Karpas-422 (cell line): Measurements from ENCODE around the gene ACR. TPM values are rescaled to one million over a fixed set of nuclear protein-coding genes. Genes with fewer than 3 reads are reported as not detected.
"Not testable (repeated sequence)": the region's sequence is repeated elsewhere in the genome, so short reads cannot be mapped to it uniquely, and the experiment has no call there.

Experiments
- DNase-seq: peaks from one replicate; pipeline ENCODE4 v3.0.0-alpha.2; 2015
- H2AFZ ChIP-seq: fragments of 200-600 bp; sonication (generic); 2 replicates; pipeline ENCODE4 v1.6.1; 2014; ENCODE audit warnings: antibody characterized with exemption, low read length, mixed read lengths
- H3K27ac ChIP-seq: fragments of 200-600 bp; sonication (generic); 2 replicates; pipeline ENCODE4 v1.5.1; 2014; ENCODE audit warnings: mild to moderate bottlenecking, low read length, moderate library complexity
- H3K27me3 ChIP-seq: fragments of 200-600 bp; sonication (generic); 2 replicates; pipeline ENCODE4 v1.6.1; 2014; ENCODE audit warnings: low read length, mixed read lengths
- H3K36me3 ChIP-seq: fragments of 200-600 bp; sonication (generic); 2 replicates; pipeline ENCODE4 v1.6.1; 2014; ENCODE audit warnings: low read length, mixed read lengths; ENCODE audit not compliant: insufficient read depth
- H3K4me1 ChIP-seq: fragments of 200-600 bp; sonication (generic); 2 replicates; pipeline ENCODE4 v1.6.1; 2014; ENCODE audit warnings: mild to moderate bottlenecking, low read length, mixed read lengths
- H3K4me2 ChIP-seq: fragments of 200-600 bp; sonication (generic); 2 replicates; pipeline ENCODE4 v1.6.1; 2014; ENCODE audit warnings: low read length, low read depth, mild to moderate bottlenecking; ENCODE audit not compliant: poor library complexity, severe bottlenecking
- H3K4me3 ChIP-seq: fragments of 200-600 bp; sonication (generic); 2 replicates; pipeline ENCODE4 v1.5.1; 2014; ENCODE audit warnings: mild to moderate bottlenecking, antibody characterized with exemption, low read length, mixed read lengths
- H3K79me2 ChIP-seq: fragments of 200-600 bp; sonication (generic); 2 replicates; pipeline ENCODE4 v1.6.1; 2014; ENCODE audit warnings: mild to moderate bottlenecking, low read length, mixed read lengths
- H3K9ac ChIP-seq: fragments of 200-600 bp; sonication (generic); 2 replicates; pipeline ENCODE4 v1.6.0; 2014; ENCODE audit warnings: low read length
- H3K9me2 ChIP-seq: fragments of 200-600 bp; sonication (generic), shearing (Covaris generic); replicated peaks from 2 replicates; pipeline ENCODE4 v1.6.0; 2014; ENCODE audit warnings: mild to moderate bottlenecking, low read length, moderate library complexity; ENCODE audit not compliant: insufficient read depth
- H3K9me3 ChIP-seq: fragments of 300-700, 200-600 bp; sonication (generic); 2 replicates; pipeline ENCODE4 v1.6.1; 2014; ENCODE audit warnings: low read length, mixed read lengths
- H4K20me1 ChIP-seq: fragments of 200-600 bp; sonication (generic); 2 replicates; pipeline ENCODE4 v1.6.1; 2014; ENCODE audit warnings: mild to moderate bottlenecking, antibody characterized with exemption, low read length, low read depth; ENCODE audit not compliant: insufficient read depth
- small RNA-seq: library from RNA; depleted of rRNA; stranded (forward); fragments of <200 nt; gene quantifications from one replicate; pipeline ENCODE3, GENCODE V24; 2014
- total RNA-seq: library from RNA; depleted of rRNA; stranded (reverse); fragments of >200 nt; shearing (Covaris generic); gene quantifications from 2 replicates; pipeline ENCODE4 v1.2.3, GENCODE V29; 2014; ENCODE audit warnings: low replicate concordance; rRNA removed

The ACR gene
- total RNA-seq, 1 experiment from 2014 or later: not detected

DNA sequence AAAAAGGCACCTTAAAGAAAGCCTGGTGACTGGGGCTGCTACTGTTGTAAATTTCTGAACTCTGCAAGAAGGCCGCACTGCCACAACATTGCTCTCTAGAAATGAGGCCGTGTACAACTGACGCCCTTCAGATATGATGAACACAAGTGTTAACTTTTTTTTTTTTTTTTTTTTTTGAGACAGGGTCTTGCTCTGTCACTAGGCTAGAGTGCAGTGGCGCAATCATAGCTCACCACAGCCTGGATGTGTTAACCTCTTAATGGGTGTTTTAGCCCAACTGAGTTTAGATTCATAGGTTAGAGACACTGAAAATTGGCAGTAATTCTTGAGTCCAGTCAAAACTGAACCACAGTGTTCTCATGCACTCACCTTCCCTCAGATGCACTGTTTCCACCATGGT lies 42.2 kb downstream of the ACR start:
- H3K9me2 ChIP-seq, H3K27me3 ChIP-seq, H3K36me3 ChIP-seq, H3K9ac ChIP-seq, H3K4me2 ChIP-seq, H3K79me2 ChIP-seq, H3K9me3 ChIP-seq, H3K27ac ChIP-seq, H3K4me1 ChIP-seq, H3K4me3 ChIP-seq, H4K20me1 ChIP-seq, H2AFZ ChIP-seq: not testable (repeated sequence)
- DNase-seq: peak; percentile 21

DNA sequence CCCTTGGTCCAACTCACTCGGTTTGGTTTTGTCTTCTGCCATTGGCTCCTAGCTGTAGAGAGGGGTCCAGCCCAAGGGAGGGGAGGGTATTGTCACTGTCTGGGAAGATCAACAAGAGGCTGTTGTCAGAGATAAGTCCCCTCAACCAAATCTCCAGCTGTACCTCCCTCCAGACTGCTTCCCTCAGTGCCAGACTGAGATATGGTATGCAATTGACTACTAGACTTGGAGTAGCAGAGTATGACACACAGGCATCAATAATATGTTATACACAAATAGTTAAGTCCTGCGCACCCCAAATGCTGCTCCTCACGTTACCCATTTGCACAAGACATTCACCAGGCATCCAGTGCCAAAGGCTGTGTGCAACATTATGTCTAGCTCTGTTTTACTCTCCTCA lies 44.2 kb downstream of the ACR start:
- H3K27ac ChIP-seq, H3K4me1 ChIP-seq, H3K79me2 ChIP-seq, H3K36me3 ChIP-seq, H4K20me1 ChIP-seq, H2AFZ ChIP-seq, H3K27me3 ChIP-seq, H3K9me3 ChIP-seq, H3K9me2 ChIP-seq: not testable (repeated sequence)
- DNase-seq: peak; percentile 11
- Histone ChIP-seq H3K4me2 (peak overlapping the region; percentile 55), H3K4me3 (peak overlapping the region; percentile 47; the same call in 1 of the 2 replicates), H3K9ac (peak overlapping the region; percentile 48)

DNA sequence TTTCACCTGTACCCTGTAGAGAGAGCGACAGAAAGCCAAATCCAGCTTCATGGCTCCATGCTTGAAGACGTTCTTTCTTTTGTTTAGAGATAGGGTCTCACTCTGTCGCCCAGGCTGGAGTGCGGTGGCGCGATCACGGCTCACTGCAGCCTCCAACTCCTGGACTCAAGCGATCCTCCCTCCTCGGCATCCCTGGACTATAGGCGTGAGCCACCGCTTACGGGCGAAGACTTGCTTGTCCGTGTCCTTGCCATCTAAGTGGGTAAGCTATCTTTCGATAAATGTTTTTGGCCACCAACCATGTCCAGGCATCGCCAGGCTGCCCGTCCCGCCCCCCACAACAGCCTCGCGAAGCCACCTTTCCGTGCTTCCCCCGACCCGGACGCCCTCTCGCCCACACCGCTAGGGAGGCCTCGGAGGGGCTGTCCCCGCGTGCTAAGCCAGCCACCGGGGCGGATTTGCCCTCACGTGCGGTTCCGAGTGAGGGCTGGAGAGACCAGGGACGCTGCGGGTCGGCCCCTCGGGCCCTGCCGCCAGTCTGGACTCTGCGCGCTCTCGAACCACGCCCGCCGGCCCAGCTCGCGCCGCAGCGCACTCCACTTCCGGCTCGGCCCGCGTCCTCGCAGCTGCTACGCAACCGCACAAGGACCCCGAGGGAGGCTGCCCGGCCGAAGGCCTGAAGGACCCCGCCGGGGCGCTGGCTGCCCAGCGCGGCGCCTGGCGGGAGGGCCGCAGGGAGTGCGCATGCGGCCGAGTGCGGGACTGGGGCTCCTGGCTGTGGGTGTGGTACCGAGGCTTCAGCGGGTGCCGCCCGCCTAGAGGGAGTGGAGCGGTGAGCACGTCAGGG lies 45.3 kb downstream of the ACR start, which contains the start of gene RABL2B:
Gene RABL2B (minus strand): TSS at position 604 of the 847 bp plus-strand sequence. CDS start 1,342 bp downstream, outside the sequence.
- peak; percentile 96 for DNase-seq
- Histone ChIP-seq H3K4me3 (peak within 1 kb of the TSS; percentile 64), H3K4me2 (peak within 1 kb of the TSS; percentile 56), H3K27ac (peak within 1 kb of the TSS; percentile 30; the same call in 1 of the 2 replicates), H3K9ac (peak within 1 kb of the TSS; percentile 72)
- not testable (repeated sequence) for H3K9me3 ChIP-seq, H2AFZ ChIP-seq, H4K20me1 ChIP-seq, H3K79me2 ChIP-seq, H3K4me1 ChIP-seq, H3K9me2 ChIP-seq, H3K27me3 ChIP-seq, H3K36me3 ChIP-seq

DNA sequence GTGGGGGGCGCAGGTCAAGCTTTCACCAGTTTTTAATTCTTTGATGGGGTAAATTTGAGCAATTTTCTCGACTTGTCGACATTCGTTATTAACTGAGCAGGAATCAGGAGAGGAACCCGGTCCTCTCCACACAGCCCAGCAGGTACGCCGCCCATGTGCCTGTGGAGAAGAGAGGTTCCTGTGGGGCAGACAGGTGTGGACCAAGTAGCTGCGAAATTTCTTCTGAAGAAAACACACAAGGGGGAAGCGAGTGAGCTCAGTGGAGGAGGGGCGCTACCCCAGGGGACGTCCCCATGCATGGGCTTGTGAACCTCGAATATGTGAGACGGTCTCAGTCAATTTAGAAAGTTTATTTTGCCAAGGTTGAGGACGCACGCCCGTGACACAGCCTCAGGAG lies 45.9 kb downstream of the ACR start:
- H3K4me3 ChIP-seq: peak overlapping the region; percentile 64
- not testable (repeated sequence) for H3K27me3 ChIP-seq, H3K79me2 ChIP-seq, H2AFZ ChIP-seq, H3K4me1 ChIP-seq, H4K20me1 ChIP-seq, H3K9me3 ChIP-seq, H3K9me2 ChIP-seq, H3K36me3 ChIP-seq
- H3K9ac ChIP-seq: peak overlapping the region; percentile 72
- peak overlapping the region; percentile 30; the same call in 1 of the 2 replicates for H3K27ac ChIP-seq
- peak overlapping the region; percentile 56 for H3K4me2 ChIP-seq
- peak; percentile 47 for DNase-seq

DNA sequence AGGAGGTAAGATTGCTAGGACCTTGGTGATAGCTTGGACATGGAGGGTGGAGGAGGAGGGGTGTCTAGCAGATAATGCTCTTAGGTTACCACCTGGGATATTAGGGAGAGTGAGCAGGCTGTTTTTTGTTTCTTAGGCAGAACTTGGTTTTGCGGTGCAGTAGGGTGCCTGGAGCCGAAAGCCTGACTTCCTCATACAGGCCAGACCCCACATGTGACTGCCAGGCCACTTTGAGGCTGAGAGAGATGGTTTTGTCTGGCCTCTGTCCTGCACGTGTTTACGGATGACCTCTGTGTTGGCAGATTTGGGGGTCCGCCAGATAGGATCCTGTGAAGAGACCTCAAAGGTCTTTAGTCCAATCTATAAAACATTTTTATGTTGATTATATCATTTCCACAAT lies 47.3 kb downstream of the ACR start:
- H3K27me3 ChIP-seq, H3K4me3 ChIP-seq, H3K9ac ChIP-seq, H3K9me3 ChIP-seq, H3K79me2 ChIP-seq, H3K4me1 ChIP-seq, H3K4me2 ChIP-seq, DNase-seq, H3K9me2 ChIP-seq, H2AFZ ChIP-seq, H3K27ac ChIP-seq, H3K36me3 ChIP-seq, H4K20me1 ChIP-seq: not testable (repeated sequence)

DNA sequence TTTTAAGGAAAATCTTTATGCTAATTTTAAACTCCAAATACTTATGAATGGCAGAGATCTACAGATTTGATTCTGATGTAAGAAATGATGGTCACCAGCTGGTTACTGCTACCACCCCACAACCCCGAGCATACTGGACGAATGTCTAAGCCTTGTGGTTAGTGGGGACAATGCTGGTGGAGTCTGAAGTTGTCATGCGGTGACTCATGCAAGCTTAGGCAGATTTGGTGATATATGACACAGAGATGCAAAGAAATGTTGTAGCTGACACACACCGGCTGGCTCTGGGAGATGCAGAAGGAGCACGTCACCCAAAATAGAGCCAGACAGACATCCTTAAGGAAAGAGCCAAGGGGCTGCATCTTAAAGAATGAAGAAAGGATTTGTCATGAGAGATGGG lies 48.9 kb downstream of the ACR start:
- not testable (repeated sequence) for DNase-seq

More for the DNA sequence above, 48.9 kb downstream of the ACR start:
- H3K4me1 ChIP-seq, H3K9me2 ChIP-seq, H3K9ac ChIP-seq, H4K20me1 ChIP-seq, H3K27me3 ChIP-seq, H3K27ac ChIP-seq, H3K36me3 ChIP-seq, H3K4me2 ChIP-seq, H3K79me2 ChIP-seq, H2AFZ ChIP-seq, H3K4me3 ChIP-seq, H3K9me3 ChIP-seq: not testable (repeated sequence)

Small RNA genes lying within 50 kb of the gene (small RNA-seq; reads per million reads assigned to genes)
- not detected for gene RNU6-409P

Other genes with a start within 250 kb of the ACR start
- 19.2 and 21.4 TPM in 2 replicates for gene LMF2, start 230.5 kb upstream of the ACR start, total RNA-seq
- gene NCAPH2, start 230.0 kb upstream of the ACR start, total RNA-seq: 24.6 and 53.5 TPM in 2 replicates
- 1.1 and 14.2 TPM in 2 replicates for gene SCO2, start 212.6 kb upstream of the ACR start, total RNA-seq
- 1.8 and 5.0 TPM in 2 replicates for gene TYMP, start 208.2 kb upstream of the ACR start, total RNA-seq
- gene KLHDC7B, start 192.3 kb upstream of the ACR start, total RNA-seq: 4.5 and 9.8 TPM in 2 replicates
- not detected in 2 replicates for gene SYCE3, start 175.3 kb upstream of the ACR start, total RNA-seq
- gene CPT1B, start 159.8 kb upstream of the ACR start, total RNA-seq: 50.3 and 80.0 TPM in 2 replicates
- gene CHKB, start 155.4 kb upstream of the ACR start, total RNA-seq: 52.8 and 77.8 TPM in 2 replicates
- 1.3 and 1.6 TPM in 2 replicates for gene MAPK8IP2, start 137.4 kb upstream of the ACR start, total RNA-seq
- gene ARSA, start 110.1 kb upstream of the ACR start, total RNA-seq: 24.3 and 41.1 TPM in 2 replicates
- gene SHANK3, start 65.4 kb upstream of the ACR start, total RNA-seq: 0.04 TPM in 1 of 2 replicates, not detected in the other
- gene RABL2B, start 45.4 kb downstream of the ACR start, total RNA-seq: 26.4 and 26.8 TPM in 2 replicates